Spleen (tissue), 13 donors: Measurements from ENCODE around the gene GAGE12G. TPM values are rescaled to one million over a fixed set of nuclear protein-coding genes. Genes with fewer than 3 reads are reported as not detected.
A peak's percentile ranks its signal among the peaks of the same experiment; 100 is the strongest.
"Not testable (repeated sequence)": the region's sequence is repeated elsewhere in the genome, so short reads cannot be mapped to it uniquely, and the experiment has no call there.

Source experiments
- DNase-seq: peaks from one replicate; pipeline ENCODE4 v3.0.0-alpha.2; 2020
- H3K27ac ChIP-seq, 8 donors: fragments of 200-600 bp; sonication (generic) in 7 of 8; 1 replicate in 4 of 8; 2 replicates in 4 of 8; pipeline versions ENCODE4 v1.5.0 to v1.8.0; 2016 to 2021; ENCODE audit warnings: inconsistent platforms in 4 of 8, mild to moderate bottlenecking in 4 of 8, moderate library complexity in 1 of 8
- H3K27me3 ChIP-seq, 7 donors: fragments of 200-600 bp; sonication (generic) in 6 of 7; replicated peaks in 1 of 7; 1 replicate in 4 of 7; 2 replicates in 3 of 7; pipeline versions ENCODE4 v1.5.0 to v1.8.0; 2016 to 2021; ENCODE audit warnings: inconsistent platforms in 3 of 7, mild to moderate bottlenecking in 1 of 7
- H3K36me3 ChIP-seq, 6 donors: fragments of 200-600 bp; sonication (generic) in 5 of 6; 1 replicate in 4 of 6; 2 replicates in 2 of 6; pipeline versions ENCODE4 v1.5.0 to v1.8.0; 2016 to 2021; ENCODE audit warnings: inconsistent platforms in 2 of 6
- H3K4me1 ChIP-seq, 6 donors: fragments of 200-600 bp; sonication (generic) in 5 of 6; 1 replicate in 3 of 6; 2 replicates in 3 of 6; pipeline versions ENCODE4 v1.5.0 to v1.8.0; 2016 to 2021; ENCODE audit warnings: inconsistent platforms in 3 of 6
- H3K4me3 ChIP-seq, 8 donors: fragments of 200-600 bp; sonication (generic) in 7 of 8; 1 replicate in 4 of 8; 2 replicates in 4 of 8; pipeline versions ENCODE4 v1.5.0 to v1.8.0; 2016 to 2021; ENCODE audit warnings: inconsistent platforms in 4 of 8, mild to moderate bottlenecking in 4 of 8, moderate library complexity in 2 of 8
- H3K9me3 ChIP-seq, 8 donors: fragments of 200-600 bp; sonication (generic) in 7 of 8; 1 replicate in 4 of 8; 2 replicates in 4 of 8; pipeline versions ENCODE4 v1.5.0 to v1.8.0; 2016 to 2021; ENCODE audit warnings: inconsistent platforms in 4 of 8
- WGBS, 5 donors: extraction: QIAGEN DNeasy Blood & Tissue Kit in 3 of 5; methylation state at CpG; one replicate each; pipeline versions ENCODE4 v1.1.5 to v1.1.7; 2013 to 2018; 5-methylcytosine and 5-hydroxymethylcytosine counted together
- intact Hi-C: fragments of 100-400 bp; cut with DNase I; formaldehyde crosslinking; loops from one replicate; pipeline ENCODE4 v1.15.0; 2023; ENCODE audit warnings: low total_unique reads
- long read RNA-seq, 2 donors: transcript quantifications; one replicate each; lab custom pipeline, GENCODE V29; 2026
- polyA plus RNA-seq, 3 donors: library from polyadenylated mRNA; stranded (reverse); fragments of 200-250 nt; gene quantifications; one replicate each; pipeline ENCODE4 v1.2.1, GENCODE V29; 2013
- total RNA-seq, 7 donors: library from RNA; depleted of rRNA in 3 of 7; stranded (reverse); fragments of >200 nt in 3 of 7; fragmentation: NEBNext Ultra II Directional in 4 of 7; extraction: Animal tissue kit (Norgen Biotek cat#: 25700) in 4 of 7; gene quantifications; one replicate each; pipeline versions ENCODE4 v1.1.0 to v1.2.1, GENCODE V29; 2016 to 2021
- donor health status: healthy with polysubstance abuse.
- donor health status: DM: no; HTN: no; CAD: no; lungs with moderate emphysema.
- donor health status: DM: no; HTN: no; CAD: no.
- donor health status: Bipolar disorder and iron deficiency.
- donor health status: healthy.
- donor health status: DM: no; HTN: no; CAD: no.
- donor health status: DM: yes; HTN: yes; CAD: no.

GAGE12G gene, protein sequence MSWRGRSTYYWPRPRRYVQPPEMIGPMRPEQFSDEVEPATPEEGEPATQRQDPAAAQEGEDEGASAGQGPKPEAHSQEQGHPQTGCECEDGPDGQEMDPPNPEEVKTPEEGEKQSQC
- total RNA-seq (not detected), polyA plus RNA-seq (not detected)
- long read RNA-seq, donor 1: 0 reads
- long read RNA-seq, donor 2: 0 reads

- H3K27me3 ChIP-seq, H3K27ac ChIP-seq, H3K36me3 ChIP-seq, H3K4me3 ChIP-seq, H3K9me3 ChIP-seq, intact Hi-C loops, H3K4me1 ChIP-seq, DNase-seq: not testable (repeated sequence)
- no CpG with 5 or more reads among the region's 16 CpGs for WGBS, 5 donors
Measured at GRCh38 chrX:49570100-49570499, at the start of gene GAGE12G. GAGE12G (plus strand) TSS chrX:49570400; CDS start chrX:49571555, 1,155 bp downstream.

DNA sequence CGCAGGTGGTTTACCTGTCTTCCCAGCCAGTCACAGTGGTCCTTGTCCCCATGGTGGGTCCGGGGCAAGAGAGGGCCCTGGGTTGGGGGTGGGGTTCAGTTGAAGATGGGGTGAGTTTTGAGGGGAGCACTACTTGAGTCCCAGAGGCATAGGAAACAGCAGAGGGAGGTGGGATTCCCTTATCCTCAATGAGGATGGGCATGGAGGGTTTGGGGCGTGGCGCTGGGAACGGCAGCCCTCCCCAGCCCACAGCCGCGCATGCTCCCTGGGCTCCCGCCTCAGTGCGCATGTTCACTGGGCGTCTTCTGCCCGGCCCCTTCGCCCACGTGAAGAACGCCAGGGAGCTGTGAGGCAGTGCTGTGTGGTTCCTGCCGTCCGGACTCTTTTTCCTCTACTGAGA, 38.3 kb upstream of the GAGE12G start, which contains the start of gene GAGE12C:
GAGE12C (plus strand) TSS at position 301 of the 400 bp plus-strand sequence. CDS start 1,155 bp downstream, outside the sequence.
- H3K4me1 ChIP-seq, H3K36me3 ChIP-seq, DNase-seq, H3K27ac ChIP-seq, H3K9me3 ChIP-seq, intact Hi-C loops, H3K4me3 ChIP-seq, H3K27me3 ChIP-seq: not testable (repeated sequence)
- WGBS, 5 donors: no CpG with 5 or more reads among the region's 16 CpGs

DNA sequence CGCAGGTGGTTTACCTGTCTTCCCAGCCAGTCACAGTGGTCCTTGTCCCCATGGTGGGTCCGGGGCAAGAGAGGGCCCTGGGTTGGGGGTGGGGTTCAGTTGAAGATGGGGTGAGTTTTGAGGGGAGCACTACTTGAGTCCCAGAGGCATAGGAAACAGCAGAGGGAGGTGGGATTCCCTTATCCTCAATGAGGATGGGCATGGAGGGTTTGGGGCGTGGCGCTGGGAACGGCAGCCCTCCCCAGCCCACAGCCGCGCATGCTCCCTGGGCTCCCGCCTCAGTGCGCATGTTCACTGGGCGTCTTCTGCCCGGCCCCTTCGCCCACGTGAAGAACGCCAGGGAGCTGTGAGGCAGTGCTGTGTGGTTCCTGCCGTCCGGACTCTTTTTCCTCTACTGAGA, 28.8 kb upstream of the GAGE12G start, which contains the start of gene GAGE12D:
GAGE12D (plus strand) TSS at position 301 of the 400 bp plus-strand sequence. CDS start 1,155 bp downstream, outside the sequence.
- H3K4me1 ChIP-seq, H3K4me3 ChIP-seq, H3K27ac ChIP-seq, DNase-seq, H3K36me3 ChIP-seq, H3K9me3 ChIP-seq, intact Hi-C loops, H3K27me3 ChIP-seq: not testable (repeated sequence)
- no CpG with 5 or more reads among the region's 16 CpGs for WGBS, 5 donors

GRCh38 chrX:49550989-49551388, 19.2 kb upstream of the GAGE12G start, which contains the start of gene GAGE12E:
GAGE12E (plus strand) TSS chrX:49551289; CDS start chrX:49552444, 1,155 bp downstream.
- H3K9me3 ChIP-seq, H3K27ac ChIP-seq, DNase-seq, H3K36me3 ChIP-seq, intact Hi-C loops, H3K4me3 ChIP-seq, H3K27me3 ChIP-seq, H3K4me1 ChIP-seq: not testable (repeated sequence)
- no CpG with 5 or more reads among the region's 16 CpGs for WGBS, 5 donors

- H3K4me3 ChIP-seq, H3K9me3 ChIP-seq, H3K36me3 ChIP-seq, H3K27me3 ChIP-seq, H3K4me1 ChIP-seq, DNase-seq, intact Hi-C loops, H3K27ac ChIP-seq: not testable (repeated sequence)
- no CpG with 5 or more reads among the region's 16 CpGs for WGBS, 5 donors
Measured at GRCh38 chrX:49560542-49560941, 9.7 kb upstream of the GAGE12G start, which contains the start of gene GAGE12F. GAGE12F (plus strand) TSS chrX:49560842; CDS start chrX:49561997, 1,155 bp downstream.

DNA sequence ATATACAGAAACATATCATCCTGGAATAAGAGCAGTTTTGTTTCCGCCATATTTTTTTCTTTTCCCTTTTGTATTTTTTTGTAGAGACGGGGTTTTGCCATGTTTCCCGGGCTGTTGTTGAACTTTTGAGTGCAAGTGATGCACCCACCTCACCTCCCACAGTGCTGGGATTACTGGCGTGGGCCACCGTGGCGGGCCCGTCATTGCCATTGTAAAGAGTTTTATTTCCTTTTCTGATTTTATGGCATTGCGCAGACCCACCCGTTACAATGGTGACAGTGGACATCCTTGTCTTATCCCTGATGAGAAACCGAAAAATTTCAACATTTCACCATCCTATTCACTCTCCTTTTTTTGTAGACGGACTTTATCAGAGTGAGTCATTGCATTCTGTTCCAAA, 1.5 kb upstream of the GAGE12G start:
- not testable (repeated sequence) for H3K27ac ChIP-seq, DNase-seq
- WGBS, 5 donors: no CpG with 5 or more reads among the region's 11 CpGs

GRCh38 chrX:49569152-49569551, 1.0 kb upstream of the GAGE12G start:
- H3K4me3 ChIP-seq, H3K27me3 ChIP-seq, H3K9me3 ChIP-seq, H3K4me1 ChIP-seq, intact Hi-C loops, H3K27ac ChIP-seq, DNase-seq, H3K36me3 ChIP-seq: not testable (repeated sequence)
- WGBS, 5 donors: 93% methylated on average over 10 of the region's 13 CpGs; no CpG with 5 or more reads in 4 of the 5 donors

More for the DNA sequence above, 1.5 kb upstream of the GAGE12G start:
- H3K9me3 ChIP-seq, H3K27me3 ChIP-seq, intact Hi-C loops, H3K36me3 ChIP-seq, H3K4me3 ChIP-seq, H3K4me1 ChIP-seq: not testable (repeated sequence)

DNA sequence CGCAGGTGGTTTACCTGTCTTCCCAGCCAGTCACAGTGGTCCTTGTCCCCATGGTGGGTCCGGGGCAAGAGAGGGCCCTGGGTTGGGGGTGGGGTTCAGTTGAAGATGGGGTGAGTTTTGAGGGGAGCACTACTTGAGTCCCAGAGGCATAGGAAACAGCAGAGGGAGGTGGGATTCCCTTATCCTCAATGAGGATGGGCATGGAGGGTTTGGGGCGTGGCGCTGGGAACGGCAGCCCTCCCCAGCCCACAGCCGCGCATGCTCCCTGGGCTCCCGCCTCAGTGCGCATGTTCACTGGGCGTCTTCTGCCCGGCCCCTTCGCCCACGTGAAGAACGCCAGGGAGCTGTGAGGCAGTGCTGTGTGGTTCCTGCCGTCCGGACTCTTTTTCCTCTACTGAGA, 9.4 kb downstream of the GAGE12G start, which contains the start of gene GAGE12H:
GAGE12H (plus strand) TSS at position 301 of the 400 bp plus-strand sequence. CDS start 1,155 bp downstream, outside the sequence.
- H3K27ac ChIP-seq, H3K4me1 ChIP-seq, H3K36me3 ChIP-seq, DNase-seq, H3K27me3 ChIP-seq, H3K4me3 ChIP-seq, intact Hi-C loops, H3K9me3 ChIP-seq: not testable (repeated sequence)
- WGBS, 5 donors: no CpG with 5 or more reads among the region's 16 CpGs

DNA sequence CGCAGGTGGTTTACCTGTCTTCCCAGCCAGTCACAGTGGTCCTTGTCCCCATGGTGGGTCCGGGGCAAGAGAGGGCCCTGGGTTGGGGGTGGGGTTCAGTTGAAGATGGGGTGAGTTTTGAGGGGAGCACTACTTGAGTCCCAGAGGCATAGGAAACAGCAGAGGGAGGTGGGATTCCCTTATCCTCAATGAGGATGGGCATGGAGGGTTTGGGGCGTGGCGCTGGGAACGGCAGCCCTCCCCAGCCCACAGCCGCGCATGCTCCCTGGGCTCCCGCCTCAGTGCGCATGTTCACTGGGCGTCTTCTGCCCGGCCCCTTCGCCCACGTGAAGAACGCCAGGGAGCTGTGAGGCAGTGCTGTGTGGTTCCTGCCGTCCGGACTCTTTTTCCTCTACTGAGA, 19.0 kb downstream of the GAGE12G start, which contains the start of gene GAGE2A:
GAGE2A (plus strand) TSS at position 301 of the 400 bp plus-strand sequence. CDS start 1,155 bp downstream, outside the sequence.
- intact Hi-C loops: not testable (repeated sequence)
- WGBS, 5 donors: no CpG with 5 or more reads among the region's 16 CpGs

GRCh38 chrX:49589769-49590478, 19.7 kb downstream of the GAGE12G start:
- H3K4me3 ChIP-seq, H3K27me3 ChIP-seq, H3K36me3 ChIP-seq, intact Hi-C loops, H3K9me3 ChIP-seq, H3K4me1 ChIP-seq, H3K27ac ChIP-seq: not testable (repeated sequence)
- 90 to 92% (median 91%) methylated on average over 21 to 33 of the region's 37 CpGs for WGBS, 5 donors
- DNase-seq: peak; percentile 83

More for the DNA sequence above, 19.0 kb downstream of the GAGE12G start, which contains the start of gene GAGE2A:
- H3K27ac ChIP-seq, DNase-seq, H3K9me3 ChIP-seq, H3K36me3 ChIP-seq, H3K27me3 ChIP-seq, H3K4me1 ChIP-seq, H3K4me3 ChIP-seq: not testable (repeated sequence)

DNA sequence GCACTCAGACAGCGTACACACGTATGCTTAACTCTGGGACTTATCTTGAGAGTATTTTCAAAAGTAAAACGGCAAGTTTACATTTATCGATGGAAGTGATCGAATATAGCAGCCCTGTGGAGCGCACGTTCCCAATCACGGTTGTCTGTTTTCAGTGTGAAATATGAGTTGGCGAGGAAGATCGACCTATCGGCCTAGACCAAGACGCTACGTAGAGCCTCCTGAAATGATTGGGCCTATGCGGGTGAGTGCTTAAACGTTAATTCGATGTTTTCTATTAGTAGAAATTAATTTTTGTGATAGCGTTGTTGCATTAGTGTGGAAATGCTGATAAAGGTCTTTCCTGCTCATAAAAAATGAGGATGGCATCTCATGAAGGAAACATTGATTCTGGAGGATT, 20.3 kb downstream of the GAGE12G start:
- intact Hi-C loops, H3K9me3 ChIP-seq, H3K4me1 ChIP-seq, H3K4me3 ChIP-seq, H3K27ac ChIP-seq, DNase-seq, H3K27me3 ChIP-seq, H3K36me3 ChIP-seq: not testable (repeated sequence)
- WGBS, 5 donors: 88 to 96% (median 93%) methylated on average over 9 to 16 of the region's 17 CpGs
